IMR-90 (cell line): ENCODE results near the gene SLF2.

Source experiments
- BHLHE40 ChIP-seq: fragments of 150-350 bp; IDR thresholded peaks from 2 replicates; pipeline ENCODE4 v1.6.1; 2016; ENCODE audit warnings: mild to moderate bottlenecking, low read depth, low read length
- CEBPB ChIP-seq: IDR thresholded peaks from 2 replicates; pipeline ENCODE4 v1.6.1; 2012; ENCODE audit warnings: low read depth, low read length, improper control_type of control experiment
- CHD1 ChIP-seq: IDR thresholded peaks from 2 replicates; pipeline ENCODE4 v1.6.1; 2012; ENCODE audit warnings: low read depth, low read length, improper control_type of control experiment
- ELK1 ChIP-seq: fragments of 150-350 bp; IDR thresholded peaks from 2 replicates; pipeline ENCODE4 v1.6.1; 2016; ENCODE audit warnings: low read depth, mild to moderate bottlenecking, low read length, moderate library complexity, borderline replicate concordance
- FOS ChIP-seq: fragments of 150-350 bp; IDR thresholded peaks from 2 replicates; pipeline ENCODE4 v1.6.1; 2016; ENCODE audit warnings: low read depth, low read length
- MAFK ChIP-seq: IDR thresholded peaks from 2 replicates; pipeline ENCODE4 v1.6.1; 2012; ENCODE audit warnings: low read depth, low read length, improper control_type of control experiment
- MXI1 ChIP-seq: IDR thresholded peaks from 2 replicates; pipeline ENCODE4 v1.6.1; 2012; ENCODE audit warnings: low read depth, mild to moderate bottlenecking, low read length, moderate library complexity, borderline replicate concordance
- POLR2A ChIP-seq: IDR thresholded peaks from 2 replicates; pipeline ENCODE4 v1.6.1; 2012; ENCODE audit warnings: mild to moderate bottlenecking, low read depth, low read length
- RAD21 ChIP-seq: IDR thresholded peaks from 2 replicates; pipeline ENCODE4 v1.6.1; 2012; ENCODE audit warnings: low read length, improper control_type of control experiment
- SMC3 ChIP-seq: fragments of 150-350 bp; IDR thresholded peaks from 2 replicates; pipeline ENCODE4 v1.6.1; 2016; ENCODE audit warnings: low read depth, mild to moderate bottlenecking, antibody characterized with exemption, low read length, moderate library complexity
- TF ChIP-seq, protein P1 (sequence below): conservative IDR thresholded peaks from 2 replicates; pipeline ENCODE4 v1.5.1; 2012; ENCODE audit warnings: mild to moderate bottlenecking, low read depth, low read length, improper control_type of control experiment

- TF ChIP-seq FOS (no peak), RAD21 (no peak), SMC3 (no peak), CHD1 (no peak), POLR2A (no peak), ELK1 (no peak), MAFK (no peak), MXI1 (no peak), BHLHE40 (no peak), CEBPB (no peak)
- TF ChIP-seq, protein P1, sequence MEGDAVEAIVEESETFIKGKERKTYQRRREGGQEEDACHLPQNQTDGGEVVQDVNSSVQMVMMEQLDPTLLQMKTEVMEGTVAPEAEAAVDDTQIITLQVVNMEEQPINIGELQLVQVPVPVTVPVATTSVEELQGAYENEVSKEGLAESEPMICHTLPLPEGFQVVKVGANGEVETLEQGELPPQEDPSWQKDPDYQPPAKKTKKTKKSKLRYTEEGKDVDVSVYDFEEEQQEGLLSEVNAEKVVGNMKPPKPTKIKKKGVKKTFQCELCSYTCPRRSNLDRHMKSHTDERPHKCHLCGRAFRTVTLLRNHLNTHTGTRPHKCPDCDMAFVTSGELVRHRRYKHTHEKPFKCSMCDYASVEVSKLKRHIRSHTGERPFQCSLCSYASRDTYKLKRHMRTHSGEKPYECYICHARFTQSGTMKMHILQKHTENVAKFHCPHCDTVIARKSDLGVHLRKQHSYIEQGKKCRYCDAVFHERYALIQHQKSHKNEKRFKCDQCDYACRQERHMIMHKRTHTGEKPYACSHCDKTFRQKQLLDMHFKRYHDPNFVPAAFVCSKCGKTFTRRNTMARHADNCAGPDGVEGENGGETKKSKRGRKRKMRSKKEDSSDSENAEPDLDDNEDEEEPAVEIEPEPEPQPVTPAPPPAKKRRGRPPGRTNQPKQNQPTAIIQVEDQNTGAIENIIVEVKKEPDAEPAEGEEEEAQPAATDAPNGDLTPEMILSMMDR = no peak
Measured at GRCh38 chr10:100866575-100867098, 46.1 kb upstream of the SLF2 start.
